ENCODE data around the gene MAPK11. TPM values are rescaled to one million over a fixed set of nuclear protein-coding genes. Genes with fewer than 3 reads are reported as not detected.

Gene MAPK11
- total RNA-seq, 2 donors from 2014 or later: 0.33 to 0.40 TPM

- no peak for TF ChIP-seq CTCF (conservative IDR thresholded peaks at IDR 0.05)
- Histone ChIP-seq H3K9me3 (ENCODE audit: control insufficient read depth, low read length) (no peaks in the 10 kb centered on the region), H3K27ac (ENCODE audit: low read depth, low read length) (no peak overlapping the region), H3K4me3 (ENCODE audit: low read length) (no peak overlapping the region), H3K9ac (ENCODE audit: extremely low read depth, low read length, poor library complexity, severe bottlenecking) (no peak overlapping the region), H3K4me1 (ENCODE audit: control insufficient read depth, insufficient read depth, low read length) (no peaks in the 10 kb centered on the region), H3K27me3 (ENCODE audit: control insufficient read depth, insufficient read depth, low read length, poor library complexity, severe bottlenecking) (no peaks in the 10 kb centered on the region), H3K36me3 (ENCODE audit: control insufficient read depth, insufficient read depth, low read length) (peaks cover 10% of the 10 kb centered on the region)
- H3K27ac Mint-ChIP-seq: no peak overlapping the region
- DNase-seq: no peak
- H3K4me3 Mint-ChIP-seq: no peak overlapping the region
- H3K36me3 Mint-ChIP-seq (ENCODE audit: low read depth): peaks cover 12% of the 10 kb centered on the region
- peaks cover 6% of the 10 kb centered on the region for H3K27me3 Mint-ChIP-seq (ENCODE audit: insufficient read depth)
- 91 to 94% methylated on average over 18 to 24 of the region's 24 CpGs for WGBS, 2 experiments (ENCODE audit: insufficient coverage in 1 of 2, insufficient read length in 1 of 2)
- H3K9me3 Mint-ChIP-seq: no peaks in the 10 kb centered on the region
- H3K4me1 Mint-ChIP-seq: peaks cover 5% of the 10 kb centered on the region
These were observed 11.6 kb downstream of the MAPK11 start for GRCh38 chr22:50258361-50259292.

GRCh38 chr22:50257451-50258360, 12.5 kb downstream of the MAPK11 start:
- Histone ChIP-seq H3K4me3 (ENCODE audit: low read length) (no peak overlapping the region), H3K9me3 (ENCODE audit: control insufficient read depth, low read length) (no peaks in the 10 kb centered on the region), H3K36me3 (ENCODE audit: control insufficient read depth, insufficient read depth, low read length) (peaks cover 10% of the 10 kb centered on the region), H3K9ac (ENCODE audit: extremely low read depth, low read length, poor library complexity, severe bottlenecking) (no peak overlapping the region), H3K27ac (ENCODE audit: low read depth, low read length) (no peak overlapping the region), H3K4me1 (ENCODE audit: control insufficient read depth, insufficient read depth, low read length) (no peaks in the 10 kb centered on the region), H3K27me3 (ENCODE audit: control insufficient read depth, insufficient read depth, low read length, poor library complexity, severe bottlenecking) (no peaks in the 10 kb centered on the region)
- Mint-ChIP-seq H3K9me3 (no peaks in the 10 kb centered on the region), H3K4me3 (no peak overlapping the region), H3K4me1 (peaks cover 5% of the 10 kb centered on the region), H3K27ac (no peak overlapping the region), H3K36me3 (ENCODE audit: low read depth) (peaks cover 12% of the 10 kb centered on the region), H3K27me3 (ENCODE audit: insufficient read depth) (peaks cover 4% of the 10 kb centered on the region)
- DNase-seq: no peak
- no peak for TF ChIP-seq CTCF (conservative IDR thresholded peaks at IDR 0.05)
- 87 to 89% methylated on average over 17 to 30 of the region's 31 CpGs for WGBS, 2 experiments (ENCODE audit: insufficient coverage in 1 of 2, insufficient read length in 1 of 2)

GRCh38 chr22:50257041-50257440, 13.1 kb downstream of the MAPK11 start:
- TF ChIP-seq CTCF (conservative IDR thresholded peaks at IDR 0.05): no peak
- Histone ChIP-seq H3K36me3 (ENCODE audit: control insufficient read depth, insufficient read depth, low read length) (peaks cover 10% of the 10 kb centered on the region), H3K4me1 (ENCODE audit: control insufficient read depth, insufficient read depth, low read length) (no peaks in the 10 kb centered on the region), H3K4me3 (ENCODE audit: low read length) (no peak overlapping the region), H3K9me3 (ENCODE audit: control insufficient read depth, low read length) (no peaks in the 10 kb centered on the region), H3K27ac (ENCODE audit: low read depth, low read length) (no peak overlapping the region), H3K27me3 (ENCODE audit: control insufficient read depth, insufficient read depth, low read length, poor library complexity, severe bottlenecking) (no peaks in the 10 kb centered on the region), H3K9ac (ENCODE audit: extremely low read depth, low read length, poor library complexity, severe bottlenecking) (no peak overlapping the region)
- Mint-ChIP-seq H3K4me1 (peaks cover under 1% of the 10 kb centered on the region), H3K4me3 (no peak overlapping the region), H3K36me3 (ENCODE audit: low read depth) (peaks cover 12% of the 10 kb centered on the region), H3K27ac (no peak overlapping the region), H3K27me3 (ENCODE audit: insufficient read depth) (peaks cover under 1% of the 10 kb centered on the region), H3K9me3 (no peaks in the 10 kb centered on the region)
- 93% methylated on average over 13 to 16 of the region's 16 CpGs for WGBS, 2 experiments (ENCODE audit: insufficient coverage in 1 of 2, insufficient read length in 1 of 2)
- DNase-seq: no peak
